Endothelial cell of coronary artery (primary cell): ENCODE measurements around the gene SERPINB5. TPM values are rescaled to one million over a fixed set of nuclear protein-coding genes. Genes with fewer than 3 reads are reported as not detected.

ENCODE experiments used
- total RNA-seq: library from RNA; depleted of rRNA; stranded (reverse); fragments of >200 nt; gene quantifications from 2 replicates; pipeline ENCODE4 v1.2.3, GENCODE V29; 2014

Gene SERPINB5
- not detected in 2 replicates for total RNA-seq

DNA sequence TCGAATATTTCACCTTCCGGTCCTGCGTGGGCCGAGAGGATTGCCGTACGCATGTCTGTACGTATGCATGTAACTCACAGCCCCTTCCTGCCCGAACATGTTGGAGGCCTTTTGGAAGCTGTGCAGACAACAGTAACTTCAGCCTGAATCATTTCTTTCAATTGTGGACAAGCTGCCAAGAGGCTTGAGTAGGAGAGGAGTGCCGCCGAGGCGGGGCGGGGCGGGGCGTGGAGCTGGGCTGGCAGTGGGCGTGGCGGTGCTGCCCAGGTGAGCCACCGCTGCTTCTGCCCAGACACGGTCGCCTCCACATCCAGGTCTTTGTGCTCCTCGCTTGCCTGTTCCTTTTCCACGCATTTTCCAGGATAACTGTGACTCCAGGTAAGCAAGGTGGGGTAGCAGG lies at the start of gene SERPINB5:
SERPINB5 (plus strand) TSS at position 291 of the 400 bp plus-strand sequence. CDS start 7,471 bp downstream, outside the sequence.

GRCh38 chr18:63542069-63542468 lies 65.3 kb downstream of the SERPINB5 start, which contains the start of gene SERPINB12:
Gene SERPINB12, plus strand, starts transcription at chr18:63542369. Its CDS starts 13,791 bp downstream, at chr18:63556160.

Other genes starting within 250 kb of the SERPINB5 start
- 1.0 and 2.2 TPM in 2 replicates for gene BCL2, start 157.2 kb upstream of the SERPINB5 start, total RNA-seq
- gene KDSR, start 109.8 kb upstream of the SERPINB5 start, total RNA-seq: 9.3 and 17.7 TPM in 2 replicates
- 45.0 and 50.4 TPM in 2 replicates for gene VPS4B, start 54.5 kb upstream of the SERPINB5 start, total RNA-seq
- not detected in 2 replicates for gene SERPINB12, start 65.4 kb downstream of the SERPINB5 start, total RNA-seq
- gene SERPINB13, start 110.4 kb downstream of the SERPINB5 start, total RNA-seq: not detected in 2 replicates
- gene SERPINB4, start 167.3 kb downstream of the SERPINB5 start, total RNA-seq: not detected in 2 replicates
- not detected in 2 replicates for gene SERPINB3, start 184.9 kb downstream of the SERPINB5 start, total RNA-seq
- not detected in 2 replicates for gene SERPINB11, start 226.0 kb downstream of the SERPINB5 start, total RNA-seq